A549 (cell line): ENCODE measurements around the gene TFR2. TPM values are rescaled to one million over a fixed set of nuclear protein-coding genes. Genes with fewer than 3 reads are reported as not detected.

Experiments used
- ATAC-seq, 2 experiments: fragments of 200-7000 bp in 1 of 2; fragments of >200 bp in 1 of 2; cut with Nextera tagmentation in 1 of 2; cut with Tn5 transposase in 1 of 2; 3 replicates each; pipeline versions ENCODE4 v1.8.0 to v1.9.1; 2018 to 2020; ENCODE audit warnings: mild to moderate bottlenecking in 1 of 2, moderate library complexity in 1 of 2
- CTCF ChIA-PET: fragments of 300-600 bp; sonication (Branson Sonifier 250); formaldehyde crosslinking; extraction: SDS; loops from one replicate; lab custom pipeline; 2021; ENCODE audit warnings: antibody characterized with exemption, inconsistent platforms; lab: Yijun Ruan, JAX
- POLR2A ChIA-PET: fragments of 350-600 bp; formaldehyde crosslinking; extraction: SDS; loops from one replicate; lab custom pipeline; 2021; ENCODE audit warnings: antibody characterized with exemption, inconsistent platforms; lab: Yijun Ruan, JAX
- DNase-seq, 2 experiments: peaks; one replicate each; pipeline versions ENCODE4 v3.0.0 to v3.0.0-alpha.2; 2011 to 2016; ENCODE audit warnings: low read depth in 1 of 2, low spot score in 1 of 2
- FAIRE-seq: peaks from 2 replicates; lab custom pipeline; 2011; peaks lifted over from hg19 to GRCh38; lab: Jason Lieb, UNC
- H3K27ac ChIP-seq, 2 experiments: fragments of >200 bp; sonication (Bioruptor Twin); formaldehyde crosslinking; 3 replicates each; pipeline ENCODE4 v1.5.1; 2016 to 2017
- H3K4me1 ChIP-seq: fragments of >200 bp; sonication (Bioruptor Twin); formaldehyde crosslinking; 3 replicates; pipeline ENCODE4 v1.6.1; 2016
- H3K4me2 ChIP-seq: fragments of >200 bp; sonication (Bioruptor Twin); formaldehyde crosslinking; 3 replicates; pipeline ENCODE4 v1.6.1; 2016
- H3K4me3 ChIP-seq: fragments of >200 bp; sonication (Bioruptor Twin); formaldehyde crosslinking; 3 replicates; pipeline ENCODE4 v1.5.1; 2016
- H3K9me3 ChIP-seq: fragments of >200 bp; sonication (Bioruptor Twin); formaldehyde crosslinking; 3 replicates; pipeline ENCODE4 v1.6.1; 2016
- CBX2 ChIP-seq: fragments of 200-600 bp; sonication (generic); IDR thresholded peaks from 2 replicates; pipeline ENCODE4 v1.6.1; 2016; ENCODE audit warnings: low read depth, mild to moderate bottlenecking, borderline replicate concordance
- CTCF ChIP-seq: fragments of >200 bp; sonication (Bioruptor Twin); formaldehyde crosslinking; IDR thresholded peaks from 3 replicates; pipeline ENCODE4 v1.5.1; 2016
- E2F6 ChIP-seq: IDR thresholded peaks from 2 replicates; pipeline ENCODE4 v1.6.1; 2012; ENCODE audit warnings: low read depth, borderline replicate concordance
- EHF ChIP-seq: fragments of 250-450 bp; sonication (Bioruptor Pico); IDR thresholded peaks from 2 replicates; pipeline ENCODE4 v1.5.0; 2020; ENCODE audit warnings: mild to moderate bottlenecking
- FOSL2 ChIP-seq, 2 experiments: fragments of 450-650 bp in 1 of 2; fragments of >200 bp in 1 of 2; sonication (Bioruptor Twin) in 1 of 2; formaldehyde crosslinking; IDR thresholded peaks; 2 replicates each; pipeline versions ENCODE4 v1.5.0 to v1.6.1; 2016 to 2020; ENCODE audit warnings: mild to moderate bottlenecking in 1 of 2, moderate library complexity in 1 of 2
- HOXA7 ChIP-seq: fragments of 250-450 bp; sonication (Bioruptor Pico); IDR thresholded peaks from 2 replicates; pipeline ENCODE4 v1.5.0; 2020; ENCODE audit warnings: mild to moderate bottlenecking, moderate library complexity
- MAX ChIP-seq: IDR thresholded peaks from 2 replicates; pipeline ENCODE4 v1.6.1; 2012
- NFE2L2 ChIP-seq: fragments of 150-350 bp; conservative IDR thresholded peaks from 2 replicates; pipeline ENCODE4 v1.6.1; 2014; ENCODE audit warnings: low read length
- NPAS2 ChIP-seq: fragments of 250-450 bp; sonication (Bioruptor Pico); IDR thresholded peaks from 2 replicates; pipeline ENCODE4 v1.8.0; 2022; ENCODE audit warnings: mild to moderate bottlenecking, moderate library complexity, borderline replicate concordance
- PHF8 ChIP-seq: fragments of 200-600 bp; sonication (generic); IDR thresholded peaks from 2 replicates; pipeline ENCODE4 v1.6.1; 2016; ENCODE audit warnings: low read depth, mild to moderate bottlenecking, antibody characterized with exemption, moderate library complexity, borderline replicate concordance
- POLR2A ChIP-seq: IDR thresholded peaks from 2 replicates; pipeline ENCODE4 v1.6.1; 2012; ENCODE audit warnings: mild to moderate bottlenecking, low read length
- SMC3 ChIP-seq: fragments of >200 bp; sonication (Bioruptor Twin); formaldehyde crosslinking; IDR thresholded peaks from 3 replicates; pipeline ENCODE4 v1.6.1; 2018; ENCODE audit warnings: inconsistent platforms
- SREBF2 ChIP-seq: fragments of 450-650 bp; IDR thresholded peaks from 2 replicates; pipeline ENCODE4 v1.6.1; 2014; ENCODE audit warnings: mild to moderate bottlenecking, moderate library complexity
- ZNF302 ChIP-seq: fragments of 250-450 bp; sonication (Bioruptor Pico); IDR thresholded peaks from 2 replicates; pipeline ENCODE4 v1.9.0; 2021; ENCODE audit warnings: inconsistent platforms, mild to moderate bottlenecking, moderate library complexity
- WGBS: methylation state at CpG from one replicate; pipeline ENCODE4 v1.1.6; 2017; ENCODE audit errors: missing lambda C conversion rate; 5-methylcytosine and 5-hydroxymethylcytosine counted together
- polyA plus RNA-seq, 4 experiments: library from polyadenylated mRNA; depleted of rRNA in 3 of 4; stranded (reverse); fragments of >200 nt; fragmentation: RNase III in 1 of 4; extraction: RNeasy Plus Mini Kit Qiagen cat#74134 plus additional on column Dnase treatment in 1 of 4; gene quantifications; 2 replicates in 3 of 4; 3 replicates in 1 of 4; pipeline ENCODE4 v1.2.3, GENCODE V29; 2011 to 2017

Gene TFR2
- polyA plus RNA-seq, 2 of the 4 experiments (the other 2 are of a cell fraction), result 1.1 to 2.5 TPM

- WGBS, result 93% methylated on average over 12 of the region's 12 CpGs
- no peak for DNase-seq
- peak overlapping the region; percentile 100; the same call in 2 of the 3 replicates for H3K4me2 ChIP-seq
- CTCF ChIA-PET, result interaction anchor here (1.0 to 4.8 kb wide), 10 partner anchors 11 to 141 kb away, joined by 3 to 32 read pairs (median 7); partner anchors contain the start of genes FBXO24, GIGYF1 and LRCH4
- no peak for FAIRE-seq
- ATAC-seq, result no peak
- H3K4me3 ChIP-seq, result no peak overlapping the region
- TF ChIP-seq PHF8 (no peak), EHF (CRISPR knock-in tag) (no peak)
- H3K4me1 ChIP-seq, result 0 out of 3 replicates have a peak, but pooled peaks cover 8% of the 10 kb centered on the region
- POLR2A ChIA-PET, result interaction anchor here (1.6 kb wide), 1 partner anchor 20 kb away, joined by 7 read pairs; the partner anchor contains the start of genes FBXO24 and LRCH4
- H3K27ac ChIP-seq, result no peak overlapping the region; a peak in 1 of 6 replicates
- no peaks in the 10 kb centered on the region for H3K9me3 ChIP-seq
Observed at GRCh38 chr7:100606313-100606712, 35.0 kb downstream of the TFR2 start.

- FAIRE-seq (no peak), DNase-seq (peak; percentile 48 to 74), ATAC-seq (peak; percentile 57 to 71)
- ChIA-PET POLR2A (interaction anchor here (0.8 to 1.6 kb wide), 2 partner anchors 19 to 68 kb away, joined by 3 to 7 read pairs; partner anchors contain the start of genes FBXO24 and LRCH4), CTCF (interaction anchor here (0.7 to 4.8 kb wide), 13 partner anchors 9 to 140 kb away, joined by 3 to 32 read pairs (median 5); partner anchors contain the start of genes FBXO24, GIGYF1 and LRCH4)
- H3K4me1 ChIP-seq, result 0 out of 3 replicates have a peak, but pooled peaks cover 8% of the 10 kb centered on the region
- 4% methylated on average over 14 of the region's 68 CpGs for WGBS
- H3K4me3 ChIP-seq, result peak overlapping the region; percentile 74
- peak overlapping the region; percentile 84 to 86 for H3K27ac ChIP-seq
- TF ChIP-seq ZNF302 (CRISPR knock-in tag), result no peak
- 0 out of 2 replicates have a peak, but pooled peaks have one; percentile 12 for TF ChIP-seq POLR2A
- TF ChIP-seq E2F6, result peak; percentile 68; the same call in 1 of the 2 replicates
- peak; percentile 77 for TF ChIP-seq MAX
- no peaks in the 10 kb centered on the region for H3K9me3 ChIP-seq
- peak overlapping the region; percentile 100 for H3K4me2 ChIP-seq
Observed at GRCh38 chr7:100604976-100605911, 36.1 kb downstream of the TFR2 start.

- H3K4me2 ChIP-seq, result peak overlapping the region; percentile 100
- no peaks in the 10 kb centered on the region for H3K9me3 ChIP-seq
- H3K4me1 ChIP-seq, result 0 out of 3 replicates have a peak, but pooled peaks cover 8% of the 10 kb centered on the region
- DNase-seq, result peak; percentile 78 to 90
- CTCF ChIA-PET, result interaction anchor here (0.7 to 4.8 kb wide), 16 partner anchors 10 to 153 kb away, joined by 3 to 32 read pairs (median 5); partner anchors contain the start of genes FBXO24, GIGYF1 and LRCH4
- POLR2A ChIA-PET, result interaction anchor here (0.5 to 1.9 kb wide), 3 partner anchors 8 to 18 kb away, joined by 4 to 7 read pairs (median 5); partner anchors contain the start of genes FBXO24, LRCH4 and MOSPD3
- peak overlapping the region; percentile 84 to 86 for H3K27ac ChIP-seq
- peak; percentile 80 to 90 for ATAC-seq
- WGBS, result 12% methylated on average over 36 of the region's 70 CpGs
- TF ChIP-seq NPAS2 (CRISPR knock-in tag) (no peak), PHF8 (peak; percentile 36; the same call in 1 of the 2 replicates), SREBF2 (no peak), NFE2L2 (no peak), SMC3 (peak; percentile 34; the same call in 2 of the 3 replicates), FOSL2 (IDR thresholded peaks at IDR 0.05) (no peak), FOSL2 (CRISPR knock-in tag; IDR thresholded peaks at IDR 0.05) (peak; percentile 3; the same call in 1 of the 2 replicates), CBX2 (no peak), CTCF (peak; percentile 53), HOXA7 (CRISPR knock-in tag) (no peak), E2F6 (no peak), POLR2A (peak; percentile 33; the same call in 1 of the 2 replicates)
- H3K4me3 ChIP-seq, result peak overlapping the region; percentile 74
- FAIRE-seq, result no peak
Observed at GRCh38 chr7:100604028-100604975, 37.0 kb downstream of the TFR2 start.
